B cell (primary cell): ENCODE results near the gene TRIM24. TPM values are rescaled to one million over a fixed set of nuclear protein-coding genes. Genes with fewer than 3 reads are reported as not detected.

Experiments
- ATAC-seq: fragments of 200-7000 bp; cut with Tn5 transposase; one replicate; pipeline ENCODE4 v1.10.0; 2021; ENCODE audit warnings: low read depth, mild to moderate bottlenecking, moderate number of reproducible peaks, moderate library complexity
- CTCF ChIA-PET: fragments of 350-600 bp; sonication (Branson Sonifier 250); formaldehyde crosslinking; loops from one replicate; lab custom pipeline; 2021; ENCODE audit warnings: antibody characterized with exemption, inconsistent platforms; lab: Charles Lee
- POLR2A ChIA-PET: fragments of 350-600 bp; sonication (Branson Sonifier 250); formaldehyde crosslinking; loops from one replicate; lab custom pipeline; 2021; ENCODE audit warnings: antibody characterized with exemption; lab: Charles Lee
- DNase-seq: peaks from one replicate; pipeline ENCODE4 v3.0.0; 2013
- H2AFZ ChIP-seq: 2 replicates; pipeline ENCODE4 v1.6.1; 2012; ENCODE audit warnings: mild to moderate bottlenecking, low read depth, low read length; ENCODE audit not compliant: insufficient read depth, poor library complexity, severe bottlenecking
- H3K27ac ChIP-seq, 2 donors: 1 replicate in 1 of 2; 2 replicates in 1 of 2; pipeline ENCODE4 v1.5.1; 2012 to 2013; ENCODE audit warnings: low read length in 2 of 2, mild to moderate bottlenecking in 2 of 2, moderate library complexity in 1 of 2
- H3K27me3 ChIP-seq, 4 experiments: fragments of 200-600 bp in 1 of 4; sonication (generic) in 1 of 4; replicated peaks in 1 of 4; 1 replicate in 2 of 4; 2 replicates in 2 of 4; pipeline versions ENCODE4 v1.6.1 to v1.7.0; 2013 to 2016; ENCODE audit warnings: low read length in 3 of 4, mild to moderate bottlenecking in 2 of 4, mixed read lengths in 1 of 4, moderate library complexity in 1 of 4; ENCODE audit not compliant: insufficient read depth in 4 of 4, control insufficient read depth in 3 of 4; ENCODE audit errors: control extremely low read depth in 1 of 4
- H3K36me3 ChIP-seq, 2 experiments: replicated peaks in 1 of 2; 1 replicate in 1 of 2; 2 replicates in 1 of 2; pipeline versions ENCODE4 v1.6.1 to v1.7.1; 2013; ENCODE audit warnings: low read length in 1 of 2; ENCODE audit not compliant: insufficient read depth in 2 of 2, control insufficient read depth in 1 of 2; ENCODE audit errors: control extremely low read depth in 1 of 2, extremely low read depth in 1 of 2
- H3K4me1 ChIP-seq, 2 donors: fragments of 200-600 bp in 1 of 2; sonication (generic) in 1 of 2; 1 replicate in 1 of 2; 2 replicates in 1 of 2; pipeline versions ENCODE4 v1.5.1 to v1.6.1; 2013 to 2017; ENCODE audit warnings: low read length in 2 of 2; ENCODE audit not compliant: control insufficient read depth in 2 of 2, insufficient read depth in 2 of 2
- H3K4me2 ChIP-seq: replicated peaks from 2 replicates; pipeline ENCODE3; 2012; ENCODE audit warnings: mild to moderate bottlenecking, low read depth, low read length; ENCODE audit not compliant: poor library complexity, severe bottlenecking
- H3K4me3 ChIP-seq, 5 experiments: fragments of 200-600 bp in 1 of 5; sonication (generic) in 1 of 5; 1 replicate in 3 of 5; 2 replicates in 2 of 5; pipeline versions ENCODE4 v1.5.1 to v1.7.0; 2011 to 2016; ENCODE audit warnings: low read length in 4 of 5, mild to moderate bottlenecking in 4 of 5, low read depth in 2 of 5, control low read depth in 1 of 5, moderate library complexity in 1 of 5; ENCODE audit not compliant: insufficient read depth in 1 of 5; ENCODE audit errors: control extremely low read depth in 1 of 5, extremely low read depth in 1 of 5
- H3K79me2 ChIP-seq: fragments of 200-600 bp; sonication (generic); one replicate; pipeline ENCODE4 v1.6.0; 2016; ENCODE audit warnings: low read length; ENCODE audit not compliant: control insufficient read depth, insufficient read depth
- H3K9ac ChIP-seq: fragments of 200-600 bp; sonication (generic); 2 replicates; pipeline ENCODE4 v1.6.1; 2017; ENCODE audit warnings: mild to moderate bottlenecking, low read length, moderate library complexity
- H3K9me3 ChIP-seq, 3 donors: one replicate each; pipeline versions ENCODE4 v1.6.1 to v1.7.1; 2013; ENCODE audit warnings: low read length in 2 of 3; ENCODE audit not compliant: control insufficient read depth in 2 of 3, insufficient read depth in 1 of 3; ENCODE audit errors: control extremely low read depth in 1 of 3
- H4K20me1 ChIP-seq: 2 replicates; pipeline ENCODE4 v1.6.0; 2012; ENCODE audit warnings: mild to moderate bottlenecking, low read length; ENCODE audit not compliant: insufficient read depth, control insufficient read depth, poor library complexity, severe bottlenecking
- H3K27ac Mint-ChIP-seq: one replicate; pipeline ENCODE4 v1.8.0; 2021; ENCODE audit warnings: mixed read lengths
- H3K27me3 Mint-ChIP-seq: one replicate; pipeline ENCODE4 v1.8.0; 2021; ENCODE audit warnings: mixed read lengths
- H3K4me1 Mint-ChIP-seq: one replicate; pipeline ENCODE4 v1.8.0; 2021; ENCODE audit warnings: mixed read lengths
- H3K4me3 Mint-ChIP-seq: one replicate; pipeline ENCODE4 v1.8.0; 2021; ENCODE audit warnings: mixed read lengths
- H3K9me3 Mint-ChIP-seq: one replicate; pipeline ENCODE4 v1.8.0; 2022; ENCODE audit warnings: mixed read lengths; ENCODE audit not compliant: insufficient read depth
- EZH2 ChIP-seq: IDR thresholded peaks from 2 replicates; pipeline ENCODE4 v1.6.1; 2012; ENCODE audit warnings: borderline replicate concordance, low read depth, mild to moderate bottlenecking, moderate library complexity, low read length; ENCODE audit not compliant: insufficient read depth, poor library complexity, severe bottlenecking
- WGBS: methylation state at CpG from one replicate; pipeline ENCODE4 v1.1.5; 2013; ENCODE audit warnings: missing lambda C conversion rate; ENCODE audit not compliant: insufficient coverage; 5-methylcytosine and 5-hydroxymethylcytosine counted together
- intact Hi-C: fragments of 100-400 bp; cut with micrococcal nuclease; formaldehyde crosslinking; loops from one replicate; pipeline ENCODE4 v1.10.0; 2022
- polyA plus RNA-seq: library from polyadenylated mRNA; depleted of rRNA; stranded (reverse); fragments of >200 nt; gene quantifications from 2 replicates; pipeline ENCODE4 v1.2.3, GENCODE V29; 2012
- total RNA-seq, 2 donors: library from RNA; stranded (reverse); fragments of 120-200 nt in 1 of 2; gene quantifications; 1 replicate in 1 of 2; 2 replicates in 1 of 2; pipeline versions ENCODE4 v1.2.3 to v1.2.4, GENCODE V29; 2013 to 2022
- TF ChIP-seq, protein P1 (sequence below): fragments of 200-600 bp; IDR thresholded peaks from one replicate; pipeline ENCODE4 v1.8.0; 2022; ENCODE audit warnings: antibody characterized with exemption, mild to moderate bottlenecking

Gene TRIM24
- total and polyA plus RNA-seq, 2 donors (not counting 1 experiment from before 2014, with no cell fraction given): 3.7 to 18.7 TPM

DNA sequence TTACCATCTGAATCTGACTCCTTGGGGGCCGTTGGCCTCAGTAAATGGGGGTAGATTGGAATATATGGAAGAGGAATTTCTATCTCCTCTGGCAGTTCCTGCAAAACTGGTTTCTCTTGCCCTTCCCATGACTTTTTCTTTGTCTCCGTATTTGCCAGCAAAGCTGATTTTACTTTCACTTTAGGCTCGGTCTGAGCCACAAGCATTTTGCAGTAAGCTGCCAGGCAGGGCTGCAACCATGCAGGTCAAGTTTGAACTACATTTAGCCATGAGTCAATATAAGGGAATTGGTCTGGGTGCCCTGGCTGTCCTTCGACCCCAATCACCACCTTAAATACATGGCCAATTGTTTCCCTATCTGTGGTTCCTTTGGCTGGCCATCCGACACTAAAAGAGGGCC, 104.3 kb downstream of the TRIM24 start:
- no peak overlapping the region for H2AFZ ChIP-seq
- H3K27me3 ChIP-seq: no peaks in the 10 kb centered on the region
- no peak overlapping the region for H3K4me3 ChIP-seq
- Mint-ChIP-seq H3K4me1 (no peaks in the 10 kb centered on the region), H3K4me3 (no peak overlapping the region), H3K9me3 (peaks cover 27% of the 10 kb centered on the region), H3K27ac (no peak overlapping the region), H3K27me3 (no peaks in the 10 kb centered on the region)
- H3K36me3 ChIP-seq: peaks cover 7 to 54% of the 10 kb centered on the region in 2 experiments
- H3K27ac ChIP-seq: no peak overlapping the region
- POLR2A ChIA-PET: no interaction called here
- 100% methylated on average over 3 of the region's 5 CpGs for WGBS
- no peak for TF ChIP-seq EZH2
- TF ChIP-seq, protein P1, sequence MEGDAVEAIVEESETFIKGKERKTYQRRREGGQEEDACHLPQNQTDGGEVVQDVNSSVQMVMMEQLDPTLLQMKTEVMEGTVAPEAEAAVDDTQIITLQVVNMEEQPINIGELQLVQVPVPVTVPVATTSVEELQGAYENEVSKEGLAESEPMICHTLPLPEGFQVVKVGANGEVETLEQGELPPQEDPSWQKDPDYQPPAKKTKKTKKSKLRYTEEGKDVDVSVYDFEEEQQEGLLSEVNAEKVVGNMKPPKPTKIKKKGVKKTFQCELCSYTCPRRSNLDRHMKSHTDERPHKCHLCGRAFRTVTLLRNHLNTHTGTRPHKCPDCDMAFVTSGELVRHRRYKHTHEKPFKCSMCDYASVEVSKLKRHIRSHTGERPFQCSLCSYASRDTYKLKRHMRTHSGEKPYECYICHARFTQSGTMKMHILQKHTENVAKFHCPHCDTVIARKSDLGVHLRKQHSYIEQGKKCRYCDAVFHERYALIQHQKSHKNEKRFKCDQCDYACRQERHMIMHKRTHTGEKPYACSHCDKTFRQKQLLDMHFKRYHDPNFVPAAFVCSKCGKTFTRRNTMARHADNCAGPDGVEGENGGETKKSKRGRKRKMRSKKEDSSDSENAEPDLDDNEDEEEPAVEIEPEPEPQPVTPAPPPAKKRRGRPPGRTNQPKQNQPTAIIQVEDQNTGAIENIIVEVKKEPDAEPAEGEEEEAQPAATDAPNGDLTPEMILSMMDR: no peak
- no peak overlapping the region for H3K9ac ChIP-seq
- H3K4me1 ChIP-seq: no peaks in the 10 kb centered on the region
- peaks cover 1 to 58% (median 58%) of the 10 kb centered on the region in 3 donors for H3K9me3 ChIP-seq
- CTCF ChIA-PET: no interaction called here
- intact Hi-C loops: no loop called here
- no peak overlapping the region for H3K4me2 ChIP-seq
- H4K20me1 ChIP-seq: no peaks in the 10 kb centered on the region
- ATAC-seq (no peak), DNase-seq (no peak)
- H3K79me2 ChIP-seq: no peaks in the 10 kb centered on the region

DNA sequence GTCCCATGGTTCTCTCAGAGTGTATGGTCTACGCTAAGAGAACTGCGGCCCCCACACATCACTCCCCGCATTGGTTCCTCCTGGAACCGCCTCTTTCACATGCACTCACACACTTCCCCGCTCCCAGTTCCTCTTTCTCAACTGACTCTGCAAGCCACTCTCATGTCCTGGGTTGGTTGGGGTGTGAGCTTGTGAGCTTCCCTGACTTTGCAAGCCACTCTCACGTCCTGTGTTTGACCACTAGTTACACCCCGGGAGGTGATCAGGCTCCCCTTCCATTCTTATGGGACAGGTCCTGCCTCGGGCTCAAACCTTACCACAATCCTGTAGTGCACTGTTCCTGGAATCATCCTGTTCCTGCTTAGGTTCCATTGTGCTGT, 105.0 kb downstream of the TRIM24 start:
- H3K4me2 ChIP-seq: no peak overlapping the region
- 98% methylated on average over 7 of the region's 8 CpGs for WGBS
- H3K27ac Mint-ChIP-seq: no peak overlapping the region
- H3K4me1 ChIP-seq: no peaks in the 10 kb centered on the region
- peaks cover 1 to 55% (median 54%) of the 10 kb centered on the region in 3 donors for H3K9me3 ChIP-seq
- peaks cover 25% of the 10 kb centered on the region for H3K9me3 Mint-ChIP-seq
- intact Hi-C loops: no loop called here
- H3K4me1 Mint-ChIP-seq: no peaks in the 10 kb centered on the region
- CTCF ChIA-PET: no interaction called here
- H3K9ac ChIP-seq: no peak overlapping the region
- H3K27me3 Mint-ChIP-seq: no peaks in the 10 kb centered on the region
- no peak overlapping the region for H3K4me3 ChIP-seq
- POLR2A ChIA-PET: no interaction called here
- no peak overlapping the region for H2AFZ ChIP-seq
- H3K27ac ChIP-seq: no peak overlapping the region
- peaks cover 7 to 51% of the 10 kb centered on the region in 2 experiments for H3K36me3 ChIP-seq
- no peaks in the 10 kb centered on the region for H3K79me2 ChIP-seq
- no peaks in the 10 kb centered on the region for H3K27me3 ChIP-seq
- no peaks in the 10 kb centered on the region for H4K20me1 ChIP-seq
- DNase-seq: no peak
- TF ChIP-seq, protein P1: no peak
- ATAC-seq: no peak
- H3K4me3 Mint-ChIP-seq: no peak overlapping the region
